NCI-H2081 treated with DMSO at 0.1 percent for 48 hours (cell line): ENCODE data around the gene C1QC.

Experiments used
- DNase-seq: peaks from one replicate; lab custom pipeline; 2025; lab: John Stamatoyannopoulos, UW

Gene C1QC

DNA sequence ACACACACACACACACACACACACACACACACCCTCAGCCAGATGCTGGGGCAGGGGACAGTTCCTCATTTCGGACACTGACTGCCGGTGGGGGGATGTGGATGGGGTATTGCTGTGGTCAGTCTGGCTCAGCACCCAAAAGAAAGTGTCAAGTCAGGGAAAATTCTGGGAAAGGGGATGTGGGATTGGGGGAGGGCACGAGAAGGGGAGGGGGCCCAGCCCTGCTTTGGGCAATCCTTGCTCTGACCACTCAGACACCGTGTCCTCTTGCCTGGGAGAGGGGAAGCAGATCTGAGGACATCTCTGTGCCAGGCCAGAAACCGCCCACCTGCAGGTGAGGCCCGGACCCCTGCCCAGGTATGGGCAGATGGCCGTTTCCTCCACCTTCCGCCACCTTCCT, at the start of gene C1QC:
Gene C1QC, plus strand, starts transcription at position 253 of the 400 bp plus-strand sequence. CDS start 391 bp downstream, outside the sequence.
- DNase-seq: no peak

DNA sequence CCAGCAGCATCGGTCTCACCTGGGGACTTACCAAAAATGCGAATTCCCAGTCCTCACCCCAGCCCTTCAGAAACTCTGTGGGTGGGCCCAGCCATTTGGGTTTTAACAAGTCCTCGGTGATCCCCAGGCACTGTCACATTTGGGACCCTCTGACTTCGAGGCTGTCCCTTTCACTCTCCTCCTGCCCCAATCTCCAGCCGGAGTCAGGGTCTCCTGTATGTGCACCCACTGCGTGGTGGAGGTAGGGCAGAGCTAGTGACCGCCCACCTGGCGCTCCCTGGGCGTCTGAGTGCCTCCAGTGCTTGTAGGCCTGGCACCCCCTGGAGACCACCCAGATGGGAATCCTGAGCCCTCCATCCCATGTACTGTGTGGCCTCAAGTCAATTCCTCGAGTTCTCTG, 49.0 kb upstream of the C1QC start:
- DNase-seq: no peak

DNA sequence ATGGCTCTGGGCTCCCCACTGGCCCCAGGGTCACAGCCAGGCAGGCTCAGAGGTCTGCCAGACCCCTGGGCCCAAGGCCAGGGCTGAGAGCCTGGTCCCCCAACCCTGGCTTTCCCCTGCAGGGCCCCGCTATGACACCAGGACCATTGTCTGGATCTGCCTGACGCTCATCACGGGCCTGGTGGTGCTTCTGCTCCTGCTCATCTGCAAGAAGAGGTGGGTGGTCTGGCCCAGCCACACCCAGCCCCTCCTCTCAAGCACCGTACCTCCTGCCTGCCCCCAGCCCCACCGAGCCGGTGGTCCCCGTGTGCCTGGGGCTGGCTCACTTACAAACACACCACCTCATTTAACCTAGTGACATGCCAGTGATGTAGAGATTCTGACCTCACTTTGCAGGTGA, 48.3 kb upstream of the C1QC start:
- DNase-seq: no peak

DNA sequence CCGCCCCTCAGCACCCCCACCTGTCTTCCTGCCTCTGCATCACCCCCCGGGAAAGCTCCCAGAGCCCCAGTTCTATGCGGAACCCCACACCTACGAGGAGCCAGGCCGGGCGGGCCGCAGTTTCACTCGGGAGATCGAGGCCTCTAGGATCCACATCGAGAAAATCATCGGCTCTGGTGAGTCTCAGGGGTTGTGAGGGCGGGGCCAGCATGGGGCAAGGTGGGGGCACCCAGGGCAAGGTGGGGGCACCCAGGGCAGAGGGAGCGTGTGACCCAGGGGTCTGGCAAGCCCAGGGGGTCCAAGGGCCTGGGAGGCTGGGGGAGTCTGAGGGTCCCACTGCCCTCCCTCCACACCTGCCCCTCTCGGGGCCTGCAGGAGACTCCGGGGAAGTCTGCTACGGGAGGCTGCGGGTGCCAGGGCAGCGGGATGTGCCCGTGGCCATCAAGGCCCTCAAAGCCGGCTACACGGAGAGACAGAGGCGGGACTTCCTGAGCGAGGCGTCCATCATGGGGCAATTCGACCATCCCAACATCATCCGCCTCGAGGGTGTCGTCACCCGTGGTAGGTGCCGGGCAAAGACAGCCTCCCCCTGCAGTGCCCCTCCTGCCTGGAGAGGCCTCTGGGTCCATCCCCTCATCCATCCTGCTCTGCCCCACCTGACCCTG, 46.0 kb upstream of the C1QC start:
- no peak for DNase-seq

DNA sequence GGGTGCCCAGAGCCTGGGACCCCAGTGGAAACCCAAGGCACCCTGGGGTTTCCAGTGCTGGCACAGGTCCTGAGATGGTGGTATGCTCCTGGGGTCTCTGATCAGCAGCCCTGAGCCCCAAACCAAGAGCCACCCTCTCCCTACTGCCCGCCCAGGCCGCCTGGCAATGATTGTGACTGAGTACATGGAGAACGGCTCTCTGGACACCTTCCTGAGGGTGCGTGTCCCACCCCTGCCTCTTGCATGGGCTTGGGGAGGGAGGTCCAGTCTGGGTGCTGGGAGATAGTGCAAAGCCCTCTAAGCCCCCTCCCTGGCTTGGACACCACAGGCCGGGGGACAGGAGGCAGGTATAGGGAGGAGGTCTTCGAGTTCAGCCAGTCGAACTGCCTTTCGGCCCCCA, 45.4 kb upstream of the C1QC start:
- DNase-seq: no peak

DNA sequence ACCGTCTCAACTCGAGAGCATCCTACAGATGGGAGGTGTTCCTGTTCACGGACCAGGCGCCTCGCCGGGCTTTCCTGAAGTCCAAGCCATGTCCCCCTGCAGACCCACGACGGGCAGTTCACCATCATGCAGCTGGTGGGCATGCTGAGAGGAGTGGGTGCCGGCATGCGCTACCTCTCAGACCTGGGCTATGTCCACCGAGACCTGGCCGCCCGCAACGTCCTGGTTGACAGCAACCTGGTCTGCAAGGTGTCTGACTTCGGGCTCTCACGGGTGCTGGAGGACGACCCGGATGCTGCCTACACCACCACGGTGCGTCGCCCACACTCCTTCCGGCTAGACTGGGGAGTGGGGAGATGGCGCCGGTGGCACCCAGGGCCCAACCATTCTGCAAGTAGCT, 44.7 kb upstream of the C1QC start:
- no peak for DNase-seq

DNA sequence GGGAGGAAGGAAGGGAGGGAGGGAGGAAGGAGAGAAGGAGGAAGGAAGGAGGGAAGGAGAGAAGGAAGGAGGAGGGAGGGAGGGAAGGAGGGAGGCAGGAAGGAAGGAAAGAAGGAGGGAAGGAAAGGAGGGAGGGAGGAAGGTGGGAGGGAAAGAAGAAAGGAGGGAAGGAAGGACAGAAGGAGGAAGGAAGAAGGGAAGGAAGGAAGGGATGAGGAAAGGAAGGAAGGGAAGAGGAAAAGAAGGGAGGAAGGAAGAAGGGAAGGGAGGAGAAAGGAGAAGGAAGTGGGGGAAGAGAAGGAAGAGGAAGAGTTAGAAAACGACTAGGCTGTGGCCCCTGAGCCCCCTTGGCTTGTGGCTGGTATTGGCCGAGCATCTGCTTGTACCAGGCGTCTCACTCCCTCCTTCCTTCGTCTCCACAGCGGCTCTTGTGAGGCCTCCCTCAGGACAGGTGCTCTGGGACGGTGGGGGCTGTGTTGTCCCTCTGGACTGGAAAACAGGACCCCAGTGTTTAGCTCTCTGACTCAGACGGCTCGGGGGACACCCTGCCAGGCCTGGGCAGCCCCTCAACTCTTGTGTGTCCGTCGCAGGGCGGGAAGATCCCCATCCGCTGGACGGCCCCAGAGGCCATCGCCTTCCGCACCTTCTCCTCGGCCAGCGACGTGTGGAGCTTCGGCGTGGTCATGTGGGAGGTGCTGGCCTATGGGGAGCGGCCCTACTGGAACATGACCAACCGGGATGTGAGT, 43.2 kb upstream of the C1QC start:
- no peak for DNase-seq

DNA sequence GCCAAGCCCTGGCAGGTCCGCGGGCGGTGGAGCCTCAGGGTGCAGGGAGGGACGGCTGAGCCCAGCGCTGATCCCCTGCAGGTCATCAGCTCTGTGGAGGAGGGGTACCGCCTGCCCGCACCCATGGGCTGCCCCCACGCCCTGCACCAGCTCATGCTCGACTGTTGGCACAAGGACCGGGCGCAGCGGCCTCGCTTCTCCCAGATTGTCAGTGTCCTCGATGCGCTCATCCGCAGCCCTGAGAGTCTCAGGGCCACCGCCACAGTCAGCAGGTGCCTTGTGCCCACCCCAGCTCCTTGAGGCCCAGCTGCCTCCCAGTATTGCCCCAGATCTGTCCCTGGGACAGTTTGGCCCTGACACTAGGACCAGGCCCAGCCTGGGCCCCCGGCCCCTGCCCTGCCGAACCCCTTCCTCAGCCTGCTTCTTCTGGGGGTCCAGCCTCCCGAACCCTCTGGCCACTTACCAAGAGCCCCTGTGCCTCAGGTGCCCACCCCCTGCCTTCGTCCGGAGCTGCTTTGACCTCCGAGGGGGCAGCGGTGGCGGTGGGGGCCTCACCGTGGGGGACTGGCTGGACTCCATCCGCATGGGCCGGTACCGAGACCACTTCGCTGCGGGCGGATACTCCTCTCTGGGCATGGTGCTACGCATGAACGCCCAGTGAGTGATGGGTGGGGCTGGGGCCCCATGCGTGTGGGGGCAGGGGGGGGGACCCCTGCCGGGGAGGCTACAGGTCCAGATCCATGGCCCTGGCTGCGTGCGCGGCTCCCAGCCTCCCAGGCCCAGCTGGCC, 42.4 kb upstream of the C1QC start:
- DNase-seq: no peak

DNA sequence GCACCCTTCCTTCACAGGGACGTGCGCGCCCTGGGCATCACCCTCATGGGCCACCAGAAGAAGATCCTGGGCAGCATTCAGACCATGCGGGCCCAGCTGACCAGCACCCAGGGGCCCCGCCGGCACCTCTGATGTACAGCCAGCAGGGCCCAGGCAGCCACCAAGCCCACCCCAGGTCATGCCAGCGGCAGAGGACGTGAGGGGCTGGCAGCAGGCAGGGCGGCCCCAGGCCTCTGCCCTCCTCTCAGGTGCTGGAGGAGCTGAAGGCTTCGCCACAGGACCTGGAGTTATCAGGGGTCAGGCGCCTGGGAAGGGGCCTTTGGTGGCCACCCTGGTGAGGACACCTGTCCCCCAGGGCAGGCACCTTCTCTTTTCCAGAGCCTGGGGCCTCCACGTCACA, 41.8 kb upstream of the C1QC start:
- no peak for DNase-seq

DNA sequence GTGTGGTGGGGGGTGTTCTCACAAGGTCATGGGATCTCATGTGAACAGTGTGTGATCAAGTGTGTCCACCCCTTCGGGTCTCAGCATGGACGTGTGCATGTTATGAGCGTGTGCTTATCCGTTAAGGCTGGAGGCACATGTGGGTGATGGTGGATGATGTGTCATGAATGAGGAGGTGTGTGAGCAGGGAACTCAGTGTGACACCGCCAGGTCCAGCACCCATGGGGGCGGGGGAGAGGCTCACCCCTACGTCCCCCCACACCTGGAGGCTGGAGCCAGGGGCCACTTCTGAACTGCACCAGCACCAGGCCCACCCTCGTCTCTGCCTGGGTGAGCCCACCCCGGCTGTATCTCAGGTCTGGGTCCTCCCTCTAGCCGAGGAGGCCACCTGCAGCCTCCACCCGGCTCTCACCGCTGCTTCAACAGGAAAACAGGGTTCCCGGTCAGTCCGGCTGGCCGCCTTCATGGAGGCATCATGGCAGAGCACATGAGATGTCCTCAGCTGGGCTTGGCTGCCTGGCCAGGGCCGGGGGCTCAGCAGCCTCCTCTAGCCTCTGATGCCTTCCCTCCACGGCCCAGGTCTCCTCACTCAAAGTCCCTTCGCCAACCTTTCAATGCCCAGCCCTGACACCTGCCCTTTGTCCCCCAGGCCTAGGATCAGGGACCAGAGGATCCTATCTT, 41.2 kb upstream of the C1QC start:
- DNase-seq: no peak

DNA sequence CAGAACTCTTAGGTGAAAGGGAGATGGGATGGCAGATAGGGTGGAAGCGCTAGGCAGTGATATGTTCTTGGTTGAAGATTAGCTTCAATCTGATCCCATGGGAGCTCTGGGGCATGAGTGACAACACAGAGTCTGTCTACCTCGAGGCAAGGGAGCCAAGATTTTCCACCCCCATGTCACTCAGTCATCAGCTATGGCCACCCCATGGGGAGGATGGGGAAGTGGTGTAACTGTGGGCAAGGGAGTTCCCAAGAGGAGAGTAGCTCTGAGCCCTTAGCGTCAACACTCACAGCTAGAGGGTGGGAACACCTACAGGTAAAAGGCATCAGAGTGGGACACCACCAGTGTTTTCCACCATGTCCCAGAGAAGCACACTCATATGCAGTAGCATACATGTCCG, 37.3 kb upstream of the C1QC start:
- no peak for DNase-seq

DNA sequence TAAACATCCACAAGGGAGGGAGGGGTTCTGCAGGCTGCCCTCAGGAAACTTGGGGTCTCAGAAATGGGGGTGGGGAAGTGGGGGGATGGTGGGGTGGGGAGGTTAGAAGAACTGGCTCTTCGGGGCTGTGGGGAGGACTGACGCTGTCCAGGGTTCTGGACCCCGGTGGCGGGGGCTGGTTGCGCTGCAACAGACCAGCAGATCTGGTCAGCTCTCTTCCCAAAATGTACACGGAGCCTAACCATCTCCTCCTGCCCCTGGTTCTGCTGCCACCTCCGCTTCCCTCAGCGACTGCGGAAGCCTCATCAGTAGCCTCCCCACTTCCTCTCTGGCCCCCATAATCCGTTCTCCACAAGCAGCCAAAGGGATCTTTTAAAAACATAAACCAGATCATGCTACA, 36.3 kb upstream of the C1QC start:
- no peak for DNase-seq

DNA sequence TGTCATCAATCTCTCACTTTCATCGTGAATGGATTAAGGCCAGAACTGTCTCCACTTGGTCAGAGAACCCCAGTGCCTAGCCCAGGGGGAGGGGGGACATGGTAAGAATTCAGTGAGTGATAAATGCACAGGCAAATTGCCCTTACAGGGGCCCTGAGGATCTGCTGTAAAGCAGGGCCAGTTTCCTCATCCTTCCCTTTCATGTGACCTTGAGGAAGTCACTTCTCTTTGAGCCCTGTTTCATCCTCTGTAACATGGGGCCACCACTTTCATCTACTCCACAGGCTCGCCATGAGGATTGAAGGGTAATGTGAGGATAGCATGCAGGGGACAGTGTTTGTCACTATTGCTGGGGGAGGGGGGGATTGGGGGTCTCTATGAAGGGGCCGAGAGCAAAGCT, 35.1 kb upstream of the C1QC start:
- DNase-seq: no peak

DNA sequence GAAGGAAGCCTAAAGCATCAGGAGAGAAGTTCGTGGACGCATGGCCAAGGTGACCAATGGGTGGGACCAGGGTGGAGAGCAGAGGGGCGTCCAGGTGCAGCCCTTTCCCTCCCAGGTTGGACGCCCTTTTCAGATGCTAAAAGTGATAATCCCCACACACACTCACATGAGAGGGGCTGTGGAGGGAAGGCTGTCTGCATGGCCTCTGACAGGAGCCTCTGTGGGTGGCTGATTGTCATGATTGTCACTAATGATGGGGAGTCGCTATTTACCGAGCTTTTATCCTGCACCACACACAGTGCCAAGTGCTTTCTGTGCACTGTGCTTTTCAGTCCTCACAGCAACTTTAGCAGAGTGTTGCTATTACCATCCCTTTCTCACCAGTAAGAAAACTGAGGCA, 34.1 kb upstream of the C1QC start:
- peak; percentile 53 for DNase-seq

DNA sequence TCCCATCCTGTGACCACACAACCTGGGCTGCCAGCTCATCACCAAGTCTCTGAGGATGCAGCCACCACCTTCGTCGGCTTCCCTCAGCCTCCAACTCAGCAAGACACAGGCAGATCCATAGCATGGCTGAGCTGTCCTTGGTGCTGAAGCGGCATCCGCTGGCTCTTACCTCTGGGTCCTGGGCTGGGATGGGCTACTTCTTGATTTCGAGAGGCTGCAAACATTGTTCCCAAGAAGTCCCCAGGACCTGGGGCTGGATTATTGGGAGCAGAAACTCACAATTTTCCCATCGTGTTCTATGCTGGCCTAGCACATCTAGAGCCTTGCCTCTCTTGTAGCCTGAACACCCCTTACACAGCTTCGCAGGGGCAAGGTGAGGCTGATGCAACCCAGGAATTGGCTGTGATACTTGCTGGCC, 31.9 kb upstream of the C1QC start:
- no peak for DNase-seq

DNA sequence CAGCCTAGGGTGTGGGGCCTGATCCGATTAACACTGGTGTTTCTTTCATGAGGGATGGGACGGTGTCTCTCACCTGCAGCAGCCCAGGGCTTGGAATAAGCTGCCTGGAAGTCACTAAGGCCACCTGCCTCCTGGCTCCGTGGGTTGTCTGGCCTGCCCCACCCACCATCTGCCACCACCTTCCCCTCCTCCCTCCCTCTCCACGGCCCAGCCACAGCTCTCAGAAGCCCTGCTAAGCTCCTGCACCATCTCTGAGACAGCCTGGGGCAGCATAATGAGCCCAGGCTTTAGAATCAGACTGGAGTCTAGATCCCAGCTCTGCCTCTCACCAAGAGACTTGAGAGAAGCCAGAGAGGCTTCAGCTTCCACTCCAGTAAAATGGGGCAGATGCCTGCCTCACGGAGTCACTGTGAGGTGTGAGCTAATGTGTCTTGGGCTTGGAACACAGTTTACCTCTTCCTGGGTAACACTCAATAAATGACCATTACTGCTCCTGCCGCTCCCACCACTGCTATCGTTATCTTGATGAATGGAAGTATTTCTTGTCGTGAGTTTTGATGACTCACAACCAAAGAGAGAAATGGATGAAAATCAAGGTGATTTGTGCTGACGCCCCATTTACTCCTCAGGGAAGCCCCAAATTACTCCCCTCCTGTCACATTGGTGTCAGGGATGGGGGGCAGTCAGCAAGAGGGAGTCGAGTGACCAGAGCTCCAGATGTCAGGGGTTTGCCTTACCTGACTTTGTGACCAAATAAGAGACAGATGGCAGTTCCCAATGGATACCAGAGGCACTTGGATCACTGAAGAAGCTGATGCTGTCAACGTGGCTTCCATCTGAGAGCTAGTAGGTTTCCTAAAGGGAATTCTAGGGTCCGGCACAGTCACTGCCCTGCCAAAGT, 30.5 kb upstream of the C1QC start:
- DNase-seq: no peak

DNA sequence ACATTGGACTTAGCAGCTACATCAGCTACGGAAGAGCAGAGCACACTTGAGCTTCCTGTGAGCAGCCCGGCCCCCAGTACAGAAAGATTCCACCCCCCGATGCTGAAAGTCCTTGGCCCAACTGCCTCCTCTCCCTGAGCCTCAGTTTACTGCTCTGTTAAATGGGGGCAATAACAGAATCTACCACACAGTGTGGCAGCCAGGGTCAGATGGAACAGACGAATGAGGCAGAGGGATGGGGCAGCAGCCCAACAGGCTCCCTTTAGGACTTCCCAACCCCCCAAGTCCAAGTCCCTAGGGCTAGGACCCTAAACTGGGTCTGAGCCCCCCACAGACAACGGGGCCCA, 29.9 kb upstream of the C1QC start:
- DNase-seq: no peak

DNA sequence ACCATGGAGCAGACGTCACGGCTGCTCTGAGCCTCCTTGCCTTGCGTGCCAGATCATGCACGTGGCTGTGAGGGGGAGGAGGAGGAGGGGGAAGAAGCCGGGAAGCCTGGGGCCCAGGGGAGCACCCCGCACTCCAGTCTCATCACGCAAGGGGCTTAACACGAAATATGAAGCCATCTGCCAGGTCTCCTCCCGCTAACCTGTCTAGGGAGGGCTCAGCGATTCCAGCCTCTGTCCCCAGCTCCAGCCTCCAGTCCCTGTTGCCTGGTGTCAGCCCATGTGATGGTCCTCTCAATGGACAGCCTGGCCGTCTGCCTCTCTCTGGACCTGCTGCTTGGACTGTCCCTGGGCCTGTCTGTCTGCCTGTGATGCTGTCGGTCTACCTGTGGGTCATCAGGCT, 29.5 kb upstream of the C1QC start:
- DNase-seq: no peak

DNA sequence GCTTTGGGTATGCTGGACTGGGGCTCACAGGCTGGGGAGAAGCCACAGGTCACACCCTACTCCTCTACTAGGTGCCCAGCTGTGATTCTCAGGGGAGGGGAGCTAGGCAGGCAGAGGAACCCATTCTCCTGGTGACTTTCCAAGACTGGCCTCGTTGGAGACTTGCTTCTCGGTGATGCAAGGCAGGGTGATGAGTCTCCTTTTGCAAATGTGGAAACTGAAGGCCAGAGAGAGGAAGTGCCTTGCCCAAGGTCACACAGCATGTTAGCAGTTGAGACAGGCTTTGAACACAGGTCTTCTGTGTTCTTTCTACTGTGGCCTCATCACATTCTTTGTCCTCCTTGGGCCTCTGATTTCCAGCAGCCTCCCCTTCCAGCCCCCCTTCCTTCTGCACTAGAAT, 27.5 kb upstream of the C1QC start:
- no peak for DNase-seq

DNA sequence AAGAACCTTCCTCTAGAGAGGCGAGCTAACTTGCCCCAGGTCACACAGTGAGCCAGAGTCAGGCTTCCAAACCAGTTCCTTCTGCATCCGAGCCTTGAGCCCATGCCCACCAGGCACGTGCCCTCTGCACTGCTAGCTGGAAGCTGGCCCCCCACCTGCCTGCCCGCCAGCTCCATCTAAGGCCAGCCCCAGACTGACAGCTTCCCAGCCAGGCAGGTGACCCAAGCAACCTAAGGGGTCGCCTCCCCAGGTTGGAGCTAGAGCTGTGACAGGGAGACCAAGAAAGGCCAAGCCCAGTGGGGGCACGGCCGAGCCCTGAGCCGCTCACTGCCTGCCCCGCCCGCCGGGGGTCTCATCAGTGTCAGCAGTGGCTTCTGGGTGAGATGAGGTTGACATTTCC, 26.9 kb upstream of the C1QC start:
- DNase-seq: no peak

DNA sequence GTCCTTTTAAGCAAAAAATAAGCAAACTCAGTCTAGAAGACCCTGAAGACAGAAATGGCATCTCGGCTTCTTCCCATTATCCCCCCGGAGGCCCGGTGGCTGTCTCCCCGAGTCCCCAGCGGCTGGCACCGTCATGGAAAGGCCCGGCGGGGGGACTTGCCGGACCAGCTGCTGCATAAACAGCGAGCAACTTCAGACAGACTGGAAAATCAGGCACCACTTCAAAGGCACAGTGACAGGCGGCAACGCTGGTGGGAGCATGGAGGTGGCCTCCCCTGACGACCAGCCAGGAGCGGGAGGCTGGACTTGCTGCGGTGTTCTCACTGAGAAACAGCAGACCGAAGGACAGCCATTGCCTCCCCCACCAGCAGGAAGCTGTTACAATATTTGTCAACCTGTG, 25.4 kb upstream of the C1QC start:
- DNase-seq: no peak

DNA sequence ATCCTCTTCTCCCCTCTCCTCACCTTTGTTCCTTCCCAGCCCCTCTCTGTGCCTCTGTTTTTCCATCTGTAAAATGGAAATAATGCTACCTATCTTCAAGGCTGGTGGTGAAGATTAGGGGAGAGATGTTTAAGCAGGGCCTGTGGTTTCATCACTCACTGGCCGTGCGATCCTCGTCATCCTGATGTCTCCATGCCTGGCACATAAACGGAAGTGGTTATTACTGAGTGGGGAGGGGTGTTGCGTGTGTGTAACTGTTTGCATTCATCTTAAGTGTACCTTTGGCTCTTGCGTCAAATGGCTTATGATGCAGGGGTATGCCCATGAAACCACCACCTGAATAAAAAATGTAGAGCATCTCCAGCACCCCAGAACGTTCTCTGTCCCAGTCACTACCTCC, 24.2 kb upstream of the C1QC start:
- no peak for DNase-seq
